GM12878 (cell line): ENCODE results near the gene SLC6A7. TPM values are rescaled to one million over a fixed set of nuclear protein-coding genes. Genes with fewer than 3 reads are reported as not detected.

Experiments
- ATAC-seq: fragments of 200-7000 bp; cut with Tn5 transposase; 3 replicates; pipeline ENCODE4 v1.9.1; 2020; ENCODE audit warnings: mild to moderate bottlenecking, moderate library complexity
- BruUV-seq: library from RNA; stranded (reverse); fragments of 400-500 nt; replicated peaks from 2 replicates; lab custom pipeline; 2021; lab: Mats Ljungman, UMichigan
- CTCF ChIA-PET: fragments of 300-600 bp; sonication (Branson Sonifier 250); formaldehyde crosslinking; extraction: SDS; loops from one replicate; lab custom pipeline; 2021; ENCODE audit warnings: inconsistent platforms; lab: Yijun Ruan, JAX
- POLR2A ChIA-PET: fragments of 350-600 bp; formaldehyde crosslinking; extraction: SDS; loops from one replicate; lab custom pipeline; 2021; ENCODE audit warnings: inconsistent platforms; lab: Charles Lee
- RAD21 ChIA-PET: fragments of 300-600 bp; sonication (Branson Sonifier 250); formaldehyde crosslinking; loops from one replicate; lab custom pipeline; 2023; ENCODE audit warnings: antibody characterized with exemption; ENCODE audit not compliant: unreplicated experiment; lab: Charles Lee
- SMC1A ChIA-PET: fragments of 300-600 bp; sonication (Branson Sonifier 250); formaldehyde crosslinking; loops from one replicate; lab custom pipeline; 2023; ENCODE audit not compliant: unreplicated experiment, uncharacterized antibody; lab: Charles Lee
- DNase-seq: peaks from one replicate; pipeline ENCODE4 v3.0.0-alpha.2; 2011; ENCODE audit warnings: low read depth, low spot score
- FAIRE-seq: peaks from 3 replicates; lab custom pipeline; 2011; peaks lifted over from hg19 to GRCh38; lab: Jason Lieb, UNC
- H2AFZ ChIP-seq: 2 replicates; pipeline ENCODE4 v1.6.0; 2011; ENCODE audit warnings: low read depth, low read length, control low read depth; ENCODE audit not compliant: control insufficient read depth
- H3K27ac ChIP-seq: 2 replicates; pipeline ENCODE4 v1.5.1; 2011; ENCODE audit warnings: control low read depth; ENCODE audit not compliant: control insufficient read depth, insufficient read depth
- H3K27me3 ChIP-seq, 2 experiments: replicated peaks in 1 of 2; 2 replicates each; pipeline versions ENCODE4 v1.6.0 to v1.6.1; 2011; ENCODE audit warnings: low read length in 1 of 2; ENCODE audit not compliant: control insufficient read depth in 2 of 2, insufficient read depth in 2 of 2
- H3K36me3 ChIP-seq, 2 experiments: 2 replicates each; pipeline ENCODE4 v1.5.1; 2011; ENCODE audit warnings: low read length in 1 of 2; ENCODE audit not compliant: control insufficient read depth in 2 of 2, insufficient read depth in 2 of 2
- H3K4me1 ChIP-seq: 2 replicates; pipeline ENCODE4 v1.6.1; 2011; ENCODE audit warnings: mild to moderate bottlenecking, low read length, moderate library complexity, mixed read lengths; ENCODE audit not compliant: control insufficient read depth, insufficient read depth
- H3K4me2 ChIP-seq: 2 replicates; pipeline ENCODE4 v1.6.0; 2011; ENCODE audit warnings: control low read depth; ENCODE audit not compliant: control insufficient read depth, insufficient read depth
- H3K4me3 ChIP-seq: fragments of 200-600 bp; sonication (generic); 2 replicates; pipeline ENCODE4 v1.5.1; 2016
- H3K79me2 ChIP-seq: 2 replicates; pipeline ENCODE4 v1.6.0; 2011; ENCODE audit warnings: low read length; ENCODE audit not compliant: control insufficient read depth, insufficient read depth
- H3K9ac ChIP-seq: 2 replicates; pipeline ENCODE4 v1.8.0; 2011; ENCODE audit warnings: low read length, control low read depth, mixed read lengths; ENCODE audit not compliant: control insufficient read depth, insufficient read depth
- H3K9me3 ChIP-seq: replicated peaks from 3 replicates; pipeline ENCODE4 v1.5.1; 2011; ENCODE audit warnings: mild to moderate bottlenecking, low read length; ENCODE audit not compliant: control insufficient read depth, insufficient read depth
- H4K20me1 ChIP-seq: 2 replicates; pipeline ENCODE4 v1.6.0; 2011; ENCODE audit not compliant: control insufficient read depth, insufficient read depth
- ASH2L ChIP-seq: fragments of 300-600, 200-600 bp; sonication (generic); IDR thresholded peaks from 2 replicates; pipeline ENCODE4 v1.6.1; 2017; ENCODE audit warnings: low read depth, mild to moderate bottlenecking, borderline replicate concordance
- BCL11A ChIP-seq: IDR thresholded peaks from 2 replicates; pipeline ENCODE4 v1.6.1; 2011; ENCODE audit warnings: low read depth, low read length
- CBFB ChIP-seq: IDR thresholded peaks from 2 replicates; pipeline ENCODE4 v1.6.1; 2016; ENCODE audit warnings: antibody characterized with exemption, low read depth
- ESRRA ChIP-seq: IDR thresholded peaks from 2 replicates; pipeline ENCODE4 v1.6.1; 2012; ENCODE audit warnings: mild to moderate bottlenecking, low read length, improper control_type of control experiment
- EZH2 ChIP-seq: IDR thresholded peaks from 2 replicates; pipeline ENCODE4 v1.6.1; 2012; ENCODE audit warnings: low read depth, mild to moderate bottlenecking, control low read depth, inconsistent platforms, low read length, borderline replicate concordance; ENCODE audit not compliant: control insufficient read depth
- FOS ChIP-seq: IDR thresholded peaks from 3 replicates; pipeline ENCODE4 v1.6.1; 2011; ENCODE audit warnings: borderline replicate concordance; ENCODE audit not compliant: insufficient read length; ENCODE audit errors: extremely low read depth
- FOXK2 ChIP-seq: fragments of 450-650 bp; IDR thresholded peaks from 2 replicates; pipeline ENCODE4 v1.6.1; 2017; ENCODE audit warnings: mild to moderate bottlenecking, moderate library complexity
- NBN ChIP-seq: fragments of 450-650 bp; IDR thresholded peaks from 2 replicates; pipeline ENCODE4 v1.6.1; 2016
- NFXL1 ChIP-seq: fragments of 450-650 bp; IDR thresholded peaks from 2 replicates; pipeline ENCODE4 v1.6.1; 2017; ENCODE audit warnings: antibody characterized with exemption, mild to moderate bottlenecking, borderline replicate concordance
- NFYA ChIP-seq: IDR thresholded peaks from 2 replicates; pipeline ENCODE4 v1.6.1; 2011; ENCODE audit warnings: low read depth, mild to moderate bottlenecking, low read length, improper control_type of control experiment, borderline replicate concordance
- NR2F1 ChIP-seq: fragments of 450-650 bp; conservative IDR thresholded peaks from 2 replicates; pipeline ENCODE4 v1.6.1; 2017; ENCODE audit warnings: mild to moderate bottlenecking
- PKNOX1 ChIP-seq: fragments of 450-650 bp; IDR thresholded peaks from 2 replicates; pipeline ENCODE4 v1.6.1; 2016; ENCODE audit warnings: mild to moderate bottlenecking
- RCOR1 ChIP-seq: conservative IDR thresholded peaks from 2 replicates; pipeline ENCODE4 v1.6.1; 2012; ENCODE audit warnings: low read depth, low read length, improper control_type of control experiment
- STAT3 ChIP-seq: IDR thresholded peaks from 2 replicates; pipeline ENCODE4 v1.6.1; 2011; ENCODE audit warnings: low read depth, low read length, improper control_type of control experiment
- USF1 ChIP-seq: IDR thresholded peaks from 2 replicates; pipeline ENCODE4 v1.6.1; 2011; ENCODE audit warnings: borderline replicate concordance, low read depth, mild to moderate bottlenecking, moderate library complexity, mixed read lengths, low read length; ENCODE audit not compliant: insufficient read depth; ENCODE audit errors: extremely low read length
- ZBTB4 ChIP-seq: fragments of 450-650 bp; formaldehyde crosslinking; IDR thresholded peaks from 2 replicates; pipeline ENCODE4 v1.4.0; 2022; ENCODE audit warnings: mild to moderate bottlenecking, moderate library complexity
- ZZZ3 ChIP-seq: IDR thresholded peaks from 2 replicates; pipeline ENCODE4 v1.6.1; 2011; ENCODE audit warnings: low read depth; ENCODE audit not compliant: control insufficient read depth, insufficient read length
- WGBS: methylation state at CpG from one replicate; pipeline ENCODE4 v1.1.6; 2016; ENCODE audit warnings: low lambda C conversion rate; ENCODE audit not compliant: insufficient replicate concordance, insufficient coverage; ENCODE audit errors: missing lambda C conversion rate; 5-methylcytosine and 5-hydroxymethylcytosine counted together
- in situ Hi-C: fragments of 300-500 bp; cut with MboI; formaldehyde crosslinking; loops from 9 replicates; pipeline ENCODE4 v1.14.3; 2018; ENCODE audit warnings: mixed read lengths
- intact Hi-C: fragments of 100-400 bp; cut with micrococcal nuclease; formaldehyde crosslinking; loops from one replicate; pipeline ENCODE4 v1.14.2; 2022; ENCODE audit not compliant: unreplicated experiment
- polyA plus RNA-seq, 11 experiments: library from polyadenylated mRNA; depleted of rRNA in 4 of 11; unstranded in 6 of 11; stranded (reverse) in 5 of 11; fragments of >200 nt; fragmentation: Nextera tagmentation in 4 of 11; fragmentation: Illumina TruSeq in 1 of 11; extraction: Ambion mirVana in 4 of 11; extraction: Trizol in 1 of 11; gene quantifications; 1 replicate in 1 of 11; 2 replicates in 10 of 11; pipeline versions ENCODE4 v1.2.1 to v1.2.3, GENCODE V29; 2011 to 2016; ENCODE audit warnings: inconsistent platforms in 2 of 11, missing spikeins in 2 of 11, low read depth in 1 of 11
- total RNA-seq, 4 experiments: library from RNA; depleted of rRNA in 3 of 4; stranded (reverse); fragments of >200 nt in 3 of 4; fragmentation: Illumina TruSeq in 1 of 4; extraction: Trizol in 1 of 4; gene quantifications; 2 replicates each; pipeline versions ENCODE4 v1.2.1 to v1.2.3, GENCODE V29; 2013 to 2021
- TF ChIP-seq, protein P1 (sequence below): IDR thresholded peaks from 2 replicates; pipeline ENCODE4 v1.6.1; 2011; ENCODE audit warnings: low read depth, low read length, improper control_type of control experiment, borderline replicate concordance

SLC6A7 gene
- total and polyA plus RNA-seq, 10 of the 15 experiments (the other 5 are each of a cell fraction or from before 2014, with no cell fraction given), result 0.01 to 0.15 (median 0.06) TPM; not detected in 7

- no peak for ATAC-seq
- DNase-seq, result no peak
- Histone ChIP-seq H3K36me3 (no peaks in the 10 kb centered on the region), H3K79me2 (no peaks in the 10 kb centered on the region), H3K4me2 (no peak overlapping the region), H4K20me1 (no peaks in the 10 kb centered on the region; the same call in 1 of the 2 replicates), H3K27ac (no peak overlapping the region), H3K4me1 (no peaks in the 10 kb centered on the region), H3K9me3 (no peaks in the 10 kb centered on the region), H3K27me3 (peaks cover 0 to 5% of the 10 kb centered on the region in 2 experiments; a peak in 3 of 4 replicates), H3K9ac (no peak overlapping the region), H3K4me3 (no peak overlapping the region), H2AFZ (no peak overlapping the region)
- ChIA-PET RAD21 (no interaction called here), POLR2A (no interaction called here), SMC1A (interaction anchor here (0.7 kb wide), 1 partner anchor 11 kb away, joined by 3 read pairs; no protein-coding TSS in a partner anchor), CTCF (no interaction called here)
- WGBS, result 42% methylated on average over 15 of the region's 16 CpGs
- BruUV-seq, result no TSS peak
- FAIRE-seq, result no peak
- in situ Hi-C loops (no loop called here), intact Hi-C loops (no loop called here)
- TF ChIP-seq PKNOX1 (no peak), FOS (no peak), CBFB (no peak), STAT3 (no peak), RCOR1 (no peak), ESRRA (no peak), ZBTB4 (CRISPR knock-in tag) (no peak), NR2F1 (no peak), NBN (no peak), ASH2L (no peak), FOXK2 (no peak), EZH2 (no peak), ZZZ3 (no peak), USF1 (no peak), BCL11A (no peak), NFXL1 (no peak), NFYA (no peak)
- TF ChIP-seq, protein P1, sequence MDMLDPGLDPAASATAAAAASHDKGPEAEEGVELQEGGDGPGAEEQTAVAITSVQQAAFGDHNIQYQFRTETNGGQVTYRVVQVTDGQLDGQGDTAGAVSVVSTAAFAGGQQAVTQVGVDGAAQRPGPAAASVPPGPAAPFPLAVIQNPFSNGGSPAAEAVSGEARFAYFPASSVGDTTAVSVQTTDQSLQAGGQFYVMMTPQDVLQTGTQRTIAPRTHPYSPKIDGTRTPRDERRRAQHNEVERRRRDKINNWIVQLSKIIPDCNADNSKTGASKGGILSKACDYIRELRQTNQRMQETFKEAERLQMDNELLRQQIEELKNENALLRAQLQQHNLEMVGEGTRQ, result no peak
Measured at GRCh38 chr5:150190503-150190979, 679 bp downstream of the SLC6A7 start.
